Kidney (tissue), 14 donors: ENCODE results near the gene MRPS7. TPM values are rescaled to one million over a fixed set of nuclear protein-coding genes. Genes with fewer than 3 reads are reported as not detected.

Experiments used
- DNase-seq, 5 donors: peaks; one replicate each; pipeline ENCODE4 v3.0.0-alpha.2; 2013 to 2020
- FAIRE-seq: peaks from 2 replicates; lab custom pipeline; 2012; peaks lifted over from hg19 to GRCh38; lab: Jason Lieb, UNC
- H3K27ac ChIP-seq, 2 donors: one replicate each; pipeline ENCODE4 v1.7.0; 2013; ENCODE audit warnings: low read depth in 2 of 2, low read length in 2 of 2, inconsistent platforms in 1 of 2
- H3K27me3 ChIP-seq: one replicate; pipeline ENCODE4 v1.7.1; 2013; ENCODE audit warnings: low read length, inconsistent platforms; ENCODE audit not compliant: control insufficient read depth, insufficient read depth
- H3K36me3 ChIP-seq, 3 donors: one replicate each; pipeline versions ENCODE4 v1.7.0 to v1.7.1; 2013; ENCODE audit warnings: low read length in 3 of 3, control low read depth in 1 of 3, inconsistent platforms in 1 of 3; ENCODE audit not compliant: insufficient read depth in 3 of 3, control insufficient read depth in 2 of 3
- H3K4me1 ChIP-seq, 3 donors: one replicate each; pipeline versions ENCODE4 v1.7.0 to v1.7.1; 2013; ENCODE audit warnings: low read length in 3 of 3, inconsistent platforms in 1 of 3, low read depth in 1 of 3; ENCODE audit not compliant: control insufficient read depth in 2 of 3, insufficient read depth in 2 of 3
- H3K4me3 ChIP-seq, 3 donors: one replicate each; pipeline versions ENCODE4 v1.7.0 to v1.8.1; 2013; ENCODE audit warnings: low read length in 3 of 3, control low read depth in 1 of 3, inconsistent platforms in 1 of 3
- H3K9ac ChIP-seq, 3 donors: one replicate each; pipeline versions ENCODE4 v1.7.0 to v1.7.1; 2013; ENCODE audit warnings: low read length in 3 of 3, control low read depth in 1 of 3, inconsistent platforms in 1 of 3
- H3K9me3 ChIP-seq, 3 donors: one replicate each; pipeline versions ENCODE4 v1.7.0 to v1.7.1; 2013; ENCODE audit warnings: low read length in 3 of 3, control low read depth in 1 of 3, inconsistent platforms in 1 of 3; ENCODE audit not compliant: control insufficient read depth in 2 of 3, insufficient read depth in 1 of 3
- intact Hi-C: fragments of 100-400 bp; cut with DNase I; formaldehyde crosslinking; loops from one replicate; pipeline ENCODE4 v1.11.1; 2022
- polyA plus RNA-seq: library from polyadenylated mRNA; stranded (reverse); fragments of 350-450 nt; fragmentation: Illumina TruSeq; extraction: RNeasy Lipid Tissue Mini Kit (QIAGEN cat#74804); gene quantifications from one replicate; pipeline ENCODE4 v1.2.3, GENCODE V29; 2014; ENCODE audit warnings: low read depth, low replicate concordance; ENCODE audit not compliant: insufficient read depth
- total RNA-seq: library from RNA; stranded (reverse); fragmentation: NEBNext Ultra II Directional; extraction: Animal tissue kit (Norgen Biotek cat#: 25700); gene quantifications from one replicate; pipeline ENCODE4 v1.2.1, GENCODE V29; 2021
- TF ChIP-seq, protein P1 (sequence below): IDR thresholded peaks from 3 replicates; pipeline ENCODE4 v1.5.1; 2012; ENCODE audit warnings: mild to moderate bottlenecking, moderate library complexity, borderline replicate concordance; ENCODE audit not compliant: insufficient read depth; ENCODE audit errors: extremely low read depth
- donor health status: control.
- donor health status: control.
- donor health status: control.
- donor health status: control.
- donor health status: control.
- donor health status: DM: yes; HTN: yes; CAD: no.
- donor health status: Normal renal cell carcinoma (clear cell type).

MRPS7 gene
- total and polyA plus RNA-seq, 2 donors from 2014 or later, result 46.4 to 134 TPM

- H3K36me3 ChIP-seq, result peaks cover 6 to 17% (median 16%) of the 10 kb centered on the region in 3 donors
- no peak overlapping the region for H3K9ac ChIP-seq
- peak in 1 of 5 donors; percentile 23 for DNase-seq
- H3K27me3 ChIP-seq, result no peaks in the 10 kb centered on the region
- TF ChIP-seq, protein P1, sequence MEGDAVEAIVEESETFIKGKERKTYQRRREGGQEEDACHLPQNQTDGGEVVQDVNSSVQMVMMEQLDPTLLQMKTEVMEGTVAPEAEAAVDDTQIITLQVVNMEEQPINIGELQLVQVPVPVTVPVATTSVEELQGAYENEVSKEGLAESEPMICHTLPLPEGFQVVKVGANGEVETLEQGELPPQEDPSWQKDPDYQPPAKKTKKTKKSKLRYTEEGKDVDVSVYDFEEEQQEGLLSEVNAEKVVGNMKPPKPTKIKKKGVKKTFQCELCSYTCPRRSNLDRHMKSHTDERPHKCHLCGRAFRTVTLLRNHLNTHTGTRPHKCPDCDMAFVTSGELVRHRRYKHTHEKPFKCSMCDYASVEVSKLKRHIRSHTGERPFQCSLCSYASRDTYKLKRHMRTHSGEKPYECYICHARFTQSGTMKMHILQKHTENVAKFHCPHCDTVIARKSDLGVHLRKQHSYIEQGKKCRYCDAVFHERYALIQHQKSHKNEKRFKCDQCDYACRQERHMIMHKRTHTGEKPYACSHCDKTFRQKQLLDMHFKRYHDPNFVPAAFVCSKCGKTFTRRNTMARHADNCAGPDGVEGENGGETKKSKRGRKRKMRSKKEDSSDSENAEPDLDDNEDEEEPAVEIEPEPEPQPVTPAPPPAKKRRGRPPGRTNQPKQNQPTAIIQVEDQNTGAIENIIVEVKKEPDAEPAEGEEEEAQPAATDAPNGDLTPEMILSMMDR, result no peak
- no peak overlapping the region for H3K4me3 ChIP-seq
- H3K9me3 ChIP-seq, result no peaks in the 10 kb centered on the region
- FAIRE-seq, result no peak
- intact Hi-C loops, result no loop called here
- H3K4me1 ChIP-seq, result peaks cover 0 to 14% (median 5%) of the 10 kb centered on the region in 3 donors
- no peak overlapping the region for H3K27ac ChIP-seq
Observed at GRCh38 chr17:75266316-75267152, 4.9 kb downstream of the MRPS7 start.

DNA sequence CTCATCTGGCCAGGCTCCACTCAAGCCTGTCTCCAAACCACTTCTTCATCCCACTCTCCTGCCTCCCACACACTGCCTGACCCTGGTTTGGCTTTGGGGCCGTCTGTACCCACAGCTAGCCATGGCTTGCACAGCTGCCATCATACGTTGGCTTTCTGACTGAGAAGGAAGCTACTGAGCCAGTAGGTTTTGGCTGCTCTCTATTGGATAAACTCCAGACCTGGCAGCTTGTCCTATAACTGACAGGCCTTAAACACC lies 5.4 kb downstream of the MRPS7 start:
- no peaks in the 10 kb centered on the region for H3K9me3 ChIP-seq
- DNase-seq, result no peak
- no peak overlapping the region for H3K4me3 ChIP-seq
- no peak for FAIRE-seq
- H3K9ac ChIP-seq, result no peak overlapping the region
- peaks cover 6 to 17% (median 16%) of the 10 kb centered on the region in 3 donors for H3K36me3 ChIP-seq
- H3K4me1 ChIP-seq, result peaks cover 0 to 16% (median 5%) of the 10 kb centered on the region in 3 donors
- no peaks in the 10 kb centered on the region for H3K27me3 ChIP-seq
- TF ChIP-seq, protein P1, result no peak
- intact Hi-C loops, result no loop called here
- H3K27ac ChIP-seq, result no peak overlapping the region

DNA sequence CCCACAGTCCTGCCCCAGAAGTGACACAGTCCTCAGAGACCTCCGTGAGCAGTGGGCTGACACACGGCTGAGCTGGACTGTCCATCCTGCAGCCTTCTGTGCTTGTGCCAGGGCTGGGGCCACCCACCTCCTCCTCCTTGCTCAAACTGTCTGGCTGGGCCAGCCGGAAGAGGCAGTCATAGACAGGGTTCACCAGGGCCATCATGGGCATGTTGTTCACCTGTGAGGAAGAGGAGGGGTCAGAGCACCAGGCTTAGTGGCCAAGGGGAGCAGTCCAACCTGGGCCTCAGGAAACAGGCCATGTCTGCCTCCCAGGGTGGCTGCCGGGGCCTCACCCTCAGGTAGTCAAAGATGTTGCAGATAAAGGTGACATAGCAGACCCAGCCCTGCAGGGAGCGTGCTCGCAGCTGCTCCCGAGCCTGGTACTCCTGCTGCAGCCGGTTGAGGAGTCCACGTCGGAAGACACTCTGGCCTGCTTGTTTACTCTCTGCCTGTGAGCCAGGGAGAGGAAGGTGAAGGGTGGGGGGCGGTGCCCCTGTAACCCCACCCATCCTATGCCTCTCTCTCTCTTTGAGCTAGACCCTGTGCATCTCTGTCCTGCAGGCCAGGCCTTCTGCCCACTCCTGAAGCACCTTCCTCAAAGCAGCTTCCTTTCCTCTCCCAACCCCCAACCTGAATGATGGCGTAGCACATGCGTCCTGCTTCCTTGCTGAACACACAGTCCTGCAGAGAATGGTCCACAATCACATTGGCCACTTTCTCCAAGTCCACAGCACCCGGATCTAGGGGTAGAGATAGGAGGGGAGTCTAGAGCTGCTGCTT lies 5.9 kb downstream of the MRPS7 start:
- intact Hi-C loops, result no loop called here
- Histone ChIP-seq H3K27ac (no peak overlapping the region), H3K36me3 (peaks cover 6 to 17% (median 16%) of the 10 kb centered on the region in 3 donors), H3K27me3 (no peaks in the 10 kb centered on the region), H3K4me1 (peaks cover 0 to 14% (median 2%) of the 10 kb centered on the region in 3 donors), H3K9me3 (no peaks in the 10 kb centered on the region), H3K9ac (no peak overlapping the region), H3K4me3 (no peak overlapping the region)
- DNase-seq (peak in 1 of 5 donors; percentile 62), FAIRE-seq (no peak)
- TF ChIP-seq, protein P1, result no peak
